ENCODE measurements around the gene SHB.

The SHB gene

GRCh38 chr9:38067859-38068681, 957 bp downstream of the SHB start:
- Histone ChIP-seq H3K27me3 (ENCODE audit: insufficient read depth, poor library complexity, severe bottlenecking) (no peaks in the 10 kb centered on the region), H3K4me3 (ENCODE audit: severe bottlenecking) (peak overlapping the region; percentile 96), H3K4me1 (ENCODE audit: insufficient read depth, poor library complexity, severe bottlenecking) (peaks cover 31% of the 10 kb centered on the region), H3K27ac (ENCODE audit: poor library complexity, severe bottlenecking) (peak overlapping the region; percentile 79), H3K36me3 (ENCODE audit: low read depth) (peaks cover 9% of the 10 kb centered on the region), H3K9me3 (ENCODE audit: severe bottlenecking) (no peaks in the 10 kb centered on the region)
- no peak for DNase-seq (ENCODE audit: low spot score)
- TF ChIP-seq CTCF (IDR thresholded peaks at IDR 0.05; ENCODE audit: poor library complexity, severe bottlenecking) = no peak
- ATAC-seq (ENCODE audit: low read depth) = no peak

GRCh38 chr9:38066914-38067858, 1.8 kb downstream of the SHB start:
- peak overlapping the region; percentile 79 for H3K27ac ChIP-seq (ENCODE audit: poor library complexity, severe bottlenecking)
- no peak for DNase-seq (ENCODE audit: low spot score)
- TF ChIP-seq CTCF (IDR thresholded peaks at IDR 0.05; ENCODE audit: poor library complexity, severe bottlenecking) = no peak
- H3K4me3 ChIP-seq (ENCODE audit: severe bottlenecking) = peak overlapping the region; percentile 96
- H3K27me3 ChIP-seq (ENCODE audit: insufficient read depth, poor library complexity, severe bottlenecking) = no peaks in the 10 kb centered on the region
- peak; percentile 1; the same call in 1 of the 3 replicates for ATAC-seq (ENCODE audit: low read depth)
- peaks cover 17% of the 10 kb centered on the region for H3K36me3 ChIP-seq (ENCODE audit: low read depth)
- H3K4me1 ChIP-seq (ENCODE audit: insufficient read depth, poor library complexity, severe bottlenecking) = peaks cover 40% of the 10 kb centered on the region
- no peaks in the 10 kb centered on the region for H3K9me3 ChIP-seq (ENCODE audit: severe bottlenecking)

- H3K4me1 ChIP-seq (ENCODE audit: insufficient read depth, poor library complexity, severe bottlenecking) = peaks cover 46% of the 10 kb centered on the region
- TF ChIP-seq CTCF (IDR thresholded peaks at IDR 0.05; ENCODE audit: poor library complexity, severe bottlenecking) = peak; percentile 38
- no peaks in the 10 kb centered on the region for H3K27me3 ChIP-seq (ENCODE audit: insufficient read depth, poor library complexity, severe bottlenecking)
- H3K9me3 ChIP-seq (ENCODE audit: severe bottlenecking) = no peaks in the 10 kb centered on the region
- DNase-seq (ENCODE audit: low spot score) = no peak
- H3K4me3 ChIP-seq (ENCODE audit: severe bottlenecking) = peak overlapping the region; percentile 96
- ATAC-seq (ENCODE audit: low read depth) = peak; percentile 8; the same call in 2 of the 3 replicates
- H3K36me3 ChIP-seq (ENCODE audit: low read depth) = peaks cover 26% of the 10 kb centered on the region
- peak overlapping the region; percentile 79 for H3K27ac ChIP-seq (ENCODE audit: poor library complexity, severe bottlenecking)
Observed at GRCh38 chr9:38066197-38066913, 2.7 kb downstream of the SHB start.

GRCh38 chr9:38065369-38066075, 3.5 kb downstream of the SHB start:
- no peak for TF ChIP-seq CTCF (IDR thresholded peaks at IDR 0.05; ENCODE audit: poor library complexity, severe bottlenecking)
- no peak for ATAC-seq (ENCODE audit: low read depth)
- H3K9me3 ChIP-seq (ENCODE audit: severe bottlenecking) = no peaks in the 10 kb centered on the region
- no peak for DNase-seq (ENCODE audit: low spot score)
- peaks cover 30% of the 10 kb centered on the region for H3K36me3 ChIP-seq (ENCODE audit: low read depth)
- H3K4me3 ChIP-seq (ENCODE audit: severe bottlenecking) = peak overlapping the region; percentile 96
- peak overlapping the region; percentile 79 for H3K27ac ChIP-seq (ENCODE audit: poor library complexity, severe bottlenecking)
- peaks cover 49% of the 10 kb centered on the region for H3K4me1 ChIP-seq (ENCODE audit: insufficient read depth, poor library complexity, severe bottlenecking)
- H3K27me3 ChIP-seq (ENCODE audit: insufficient read depth, poor library complexity, severe bottlenecking) = no peaks in the 10 kb centered on the region

Measured in RWPE2 (cell line).